Smooth muscle cell of the coronary artery (primary cell): ENCODE measurements around the gene UNC79. TPM values are rescaled to one million over a fixed set of nuclear protein-coding genes. Genes with fewer than 3 reads are reported as not detected.

Experiments
- total RNA-seq: library from RNA; depleted of rRNA; stranded (reverse); fragments of >200 nt; gene quantifications from 2 replicates; pipeline ENCODE4 v1.2.3, GENCODE V29; 2014; ENCODE audit warnings: low replicate concordance

The UNC79 gene
- 0.12 and 0.15 TPM in 2 replicates for total RNA-seq

GRCh38 chr14:93430315-93431035, at the start of gene UNC79:
TSS of gene UNC79 (plus strand) at chr14:93430939. CDS start at chr14:93431030, 91 bp downstream.

Other genes starting within 250 kb of the UNC79 start
- gene MOAP1, start 246.0 kb upstream of the UNC79 start, total RNA-seq = 8.4 and 15.9 TPM in 2 replicates
- gene LYSET, start 245.6 kb upstream of the UNC79 start, total RNA-seq = 4.0 and 9.3 TPM in 2 replicates
- gene GON7, start 223.9 kb upstream of the UNC79 start, total RNA-seq = 11.6 and 11.7 TPM in 2 replicates
- gene UBR7, start 223.7 kb upstream of the UNC79 start, total RNA-seq = 34.0 and 46.6 TPM in 2 replicates
- gene BTBD7, start 97.9 kb upstream of the UNC79 start, total RNA-seq = 21.4 and 22.1 TPM in 2 replicates
- gene COX8C, start 83.8 kb upstream of the UNC79 start, total RNA-seq = not detected in 2 replicates